ENCODE measurements around the gene TSEN15. TPM values are rescaled to one million over a fixed set of nuclear protein-coding genes. Genes with fewer than 3 reads are reported as not detected.

Gene TSEN15
- polyA plus RNA-seq, 1 donor (not counting 4 experiments of a cell fraction or from before 2014, with no cell fraction given), result 46.7 TPM

DNA sequence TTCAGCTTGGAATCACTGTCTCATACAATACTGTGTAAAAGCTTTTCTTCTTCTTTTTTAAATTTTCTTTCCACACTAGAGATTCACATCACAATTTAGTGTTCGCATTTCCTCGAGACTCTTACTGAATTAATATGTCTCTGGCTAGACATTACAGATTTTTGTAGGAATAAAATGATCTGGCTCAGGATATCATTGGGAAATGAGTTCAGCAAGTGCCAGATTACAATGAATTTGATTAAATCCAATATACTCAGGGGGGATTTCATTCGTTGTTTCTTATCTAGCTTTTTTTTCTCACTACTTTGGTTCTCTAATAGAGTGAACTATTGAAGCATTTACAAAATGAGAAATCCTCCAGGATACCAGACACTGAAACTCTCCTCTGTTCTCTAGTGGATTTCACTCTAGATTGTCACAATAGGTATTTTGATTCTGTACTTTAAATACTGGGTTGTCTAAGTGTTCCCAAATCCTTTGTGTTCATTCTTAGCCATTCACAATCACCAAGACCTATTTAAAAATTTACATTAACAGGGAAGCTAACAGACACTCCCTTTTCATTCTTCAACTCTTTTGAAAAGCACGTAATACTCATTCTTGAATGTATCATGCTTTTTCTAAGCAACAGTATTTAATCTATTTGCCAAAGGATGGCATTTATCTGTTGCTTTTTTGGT is 2.8 kb upstream of the TSEN15 start:
- no peaks in the 10 kb centered on the region for H3K36me3 ChIP-seq (ENCODE audit: control insufficient read depth in 2 of 2, extremely low read depth in 1 of 2, insufficient read depth in 2 of 2, low read length in 2 of 2)
- no peaks in the 10 kb centered on the region for H3K9me3 ChIP-seq (ENCODE audit: control insufficient read depth, low read depth, low read length)
- dilution Hi-C loops (cut with MboI; ENCODE audit: extremely low pct_ligation_motif_present, low sequenced_read_pairs), result no loop called here
- no peak overlapping the region for H3K4me2 ChIP-seq (ENCODE audit: control insufficient read depth, extremely low read depth, insufficient read depth, low read depth, low read length)
- H3K4me3 ChIP-seq (ENCODE audit: control insufficient read depth in 2 of 3, extremely low read depth in 1 of 3, insufficient read depth in 2 of 3, low read depth in 1 of 3, low read length in 3 of 3), result no peak overlapping the region
- H3K79me2 ChIP-seq (ENCODE audit: control insufficient read depth, insufficient read depth, low read length), result peaks cover 18% of the 10 kb centered on the region
- DNase-seq (ENCODE audit: low read depth, low spot score), result no peak
- no peak for FAIRE-seq
- no peak overlapping the region for H2AFZ ChIP-seq (ENCODE audit: control insufficient read depth, low read length)
- no peaks in the 10 kb centered on the region for H3K9me1 ChIP-seq (ENCODE audit: control insufficient read depth, extremely low read depth, insufficient read depth, low read length)
- no peak for TF ChIP-seq CTCF (optimal IDR thresholded peaks at IDR 0.05 in 1 of 3, IDR thresholded peaks at IDR 0.05 in 1 of 3, conservative IDR thresholded peaks at IDR 0.05 in 1 of 3; ENCODE audit: extremely low read depth in 1 of 3, insufficient read depth in 2 of 3, low read length in 3 of 3)
- no peak for TF ChIP-seq EZH2 (IDR thresholded peaks at IDR 0.05; ENCODE audit: low read length)
- H3K4me1 ChIP-seq (ENCODE audit: control insufficient read depth, extremely low read depth, insufficient read depth, low read length), result peaks cover 17% of the 10 kb centered on the region
- no peaks in the 10 kb centered on the region for H3K27me3 ChIP-seq (ENCODE audit: control insufficient read depth, extremely low read depth, insufficient read depth, low read length)
- H4K20me1 ChIP-seq (ENCODE audit: control insufficient read depth, extremely low read depth, insufficient read depth, low read length), result no peaks in the 10 kb centered on the region
- no peak overlapping the region for H3K9ac ChIP-seq (ENCODE audit: control insufficient read depth, extremely low read depth, insufficient read depth, low read length)
- no peak overlapping the region for H3K27ac ChIP-seq (ENCODE audit: control insufficient read depth, insufficient read depth, low read length)

DNA sequence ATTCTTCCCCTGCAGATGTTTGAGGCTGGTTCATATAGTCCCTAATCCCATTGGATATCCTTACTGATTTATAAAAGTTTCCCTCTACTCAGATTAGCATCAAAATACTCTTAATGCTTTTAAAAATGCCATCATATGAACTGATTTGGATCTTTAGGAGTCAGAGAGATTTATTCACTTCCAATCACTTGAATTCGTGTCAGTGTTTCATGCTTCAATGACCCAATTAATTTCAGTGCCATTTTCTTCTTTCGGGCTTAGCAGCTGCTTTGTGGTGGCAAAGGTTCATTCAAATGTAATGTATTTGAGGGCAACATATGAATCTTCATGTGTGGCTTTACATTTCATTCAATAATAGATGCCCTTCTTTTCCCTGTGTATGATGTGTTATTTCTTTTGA is 2.2 kb upstream of the TSEN15 start:
- no peak for DNase-seq (ENCODE audit: low read depth, low spot score)
- H2AFZ ChIP-seq (ENCODE audit: control insufficient read depth, low read length), result no peak overlapping the region
- no peak for FAIRE-seq
- H3K4me3 ChIP-seq (ENCODE audit: control insufficient read depth in 2 of 3, extremely low read depth in 1 of 3, insufficient read depth in 2 of 3, low read depth in 1 of 3, low read length in 3 of 3), result no peak overlapping the region
- no peaks in the 10 kb centered on the region for H3K27me3 ChIP-seq (ENCODE audit: control insufficient read depth, extremely low read depth, insufficient read depth, low read length)
- H3K36me3 ChIP-seq (ENCODE audit: control insufficient read depth in 2 of 2, extremely low read depth in 1 of 2, insufficient read depth in 2 of 2, low read length in 2 of 2), result no peaks in the 10 kb centered on the region
- peaks cover 17% of the 10 kb centered on the region for H3K4me1 ChIP-seq (ENCODE audit: control insufficient read depth, extremely low read depth, insufficient read depth, low read length)
- no peaks in the 10 kb centered on the region for H4K20me1 ChIP-seq (ENCODE audit: control insufficient read depth, extremely low read depth, insufficient read depth, low read length)
- H3K9ac ChIP-seq (ENCODE audit: control insufficient read depth, extremely low read depth, insufficient read depth, low read length), result no peak overlapping the region
- TF ChIP-seq CTCF (optimal IDR thresholded peaks at IDR 0.05 in 1 of 3, IDR thresholded peaks at IDR 0.05 in 1 of 3, conservative IDR thresholded peaks at IDR 0.05 in 1 of 3; ENCODE audit: extremely low read depth in 1 of 3, insufficient read depth in 2 of 3, low read length in 3 of 3) (no peak), EZH2 (IDR thresholded peaks at IDR 0.05; ENCODE audit: low read length) (no peak)
- dilution Hi-C loops (cut with MboI; ENCODE audit: extremely low pct_ligation_motif_present, low sequenced_read_pairs), result no loop called here
- no peaks in the 10 kb centered on the region for H3K9me3 ChIP-seq (ENCODE audit: control insufficient read depth, low read depth, low read length)
- H3K4me2 ChIP-seq (ENCODE audit: control insufficient read depth, extremely low read depth, insufficient read depth, low read depth, low read length), result no peak overlapping the region
- peaks cover 20% of the 10 kb centered on the region for H3K79me2 ChIP-seq (ENCODE audit: control insufficient read depth, insufficient read depth, low read length)
- H3K27ac ChIP-seq (ENCODE audit: control insufficient read depth, insufficient read depth, low read length), result no peak overlapping the region
- H3K9me1 ChIP-seq (ENCODE audit: control insufficient read depth, extremely low read depth, insufficient read depth, low read length), result no peaks in the 10 kb centered on the region

Data from keratinocyte (primary cell).